Measurements from ENCODE around the gene EXOC6B.

The EXOC6B gene

GRCh38 chr2:72828840-72829507 is 3.1 kb upstream of the EXOC6B start:
- DNase-seq = no peak

- peak; percentile 50 for DNase-seq
Observed at GRCh38 chr2:72827966-72828646, 2.3 kb upstream of the EXOC6B start.

- no peak for DNase-seq
Observed at GRCh38 chr2:72827487-72827886, 1.7 kb upstream of the EXOC6B start.

- no peak for DNase-seq
Observed at GRCh38 chr2:72826156-72826477, 284 bp upstream of the EXOC6B start.

- DNase-seq = peak; percentile 58
Observed at GRCh38 chr2:72824224-72824842, 1.5 kb downstream of the EXOC6B start.

- no peak for DNase-seq
Observed at GRCh38 chr2:72822794-72823193, 3.0 kb downstream of the EXOC6B start.

- DNase-seq = no peak
Observed at GRCh38 chr2:72821983-72822382, 3.9 kb downstream of the EXOC6B start.

GRCh38 chr2:72821118-72821517 is 4.7 kb downstream of the EXOC6B start:
- no peak for DNase-seq

GRCh38 chr2:72819501-72819900 is 6.3 kb downstream of the EXOC6B start:
- no peak for DNase-seq

GRCh38 chr2:72815655-72816278 is 10.1 kb downstream of the EXOC6B start:
- no peak for DNase-seq

GRCh38 chr2:72813841-72814240 is 12.0 kb downstream of the EXOC6B start:
- DNase-seq = peak; percentile 25

- DNase-seq = no peak
Observed at GRCh38 chr2:72810165-72810564, 15.7 kb downstream of the EXOC6B start.

- no peak for DNase-seq
Observed at GRCh38 chr2:72809095-72809494, 16.7 kb downstream of the EXOC6B start.

- DNase-seq = peak; percentile 61
Observed at GRCh38 chr2:72806280-72806945, 19.4 kb downstream of the EXOC6B start.

GRCh38 chr2:72803626-72804320 is 22.1 kb downstream of the EXOC6B start:
- DNase-seq = no peak

- DNase-seq = peak; percentile 28
Observed at GRCh38 chr2:72803151-72803550, 22.7 kb downstream of the EXOC6B start.

GRCh38 chr2:72800492-72800891 is 25.3 kb downstream of the EXOC6B start:
- DNase-seq = no peak

GRCh38 chr2:72797740-72798139 is 28.1 kb downstream of the EXOC6B start:
- DNase-seq = no peak

- DNase-seq = no peak
Observed at GRCh38 chr2:72796766-72797165, 29.1 kb downstream of the EXOC6B start.

- no peak for DNase-seq
Observed at GRCh38 chr2:72794572-72794971, 31.3 kb downstream of the EXOC6B start.

- DNase-seq = peak; percentile 37
Observed at GRCh38 chr2:72793798-72794440, 31.9 kb downstream of the EXOC6B start.

GRCh38 chr2:72789241-72789640 is 36.6 kb downstream of the EXOC6B start:
- no peak for DNase-seq

Data from fibroblast of skin of right quadriceps (primary cell).